Measurements from ENCODE around the gene GPR63. TPM values are rescaled to one million over a fixed set of nuclear protein-coding genes. Genes with fewer than 3 reads are reported as not detected.

GPR63 gene, protein sequence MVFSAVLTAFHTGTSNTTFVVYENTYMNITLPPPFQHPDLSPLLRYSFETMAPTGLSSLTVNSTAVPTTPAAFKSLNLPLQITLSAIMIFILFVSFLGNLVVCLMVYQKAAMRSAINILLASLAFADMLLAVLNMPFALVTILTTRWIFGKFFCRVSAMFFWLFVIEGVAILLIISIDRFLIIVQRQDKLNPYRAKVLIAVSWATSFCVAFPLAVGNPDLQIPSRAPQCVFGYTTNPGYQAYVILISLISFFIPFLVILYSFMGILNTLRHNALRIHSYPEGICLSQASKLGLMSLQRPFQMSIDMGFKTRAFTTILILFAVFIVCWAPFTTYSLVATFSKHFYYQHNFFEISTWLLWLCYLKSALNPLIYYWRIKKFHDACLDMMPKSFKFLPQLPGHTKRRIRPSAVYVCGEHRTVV
- total RNA-seq: 3.2 TPM

DNA sequence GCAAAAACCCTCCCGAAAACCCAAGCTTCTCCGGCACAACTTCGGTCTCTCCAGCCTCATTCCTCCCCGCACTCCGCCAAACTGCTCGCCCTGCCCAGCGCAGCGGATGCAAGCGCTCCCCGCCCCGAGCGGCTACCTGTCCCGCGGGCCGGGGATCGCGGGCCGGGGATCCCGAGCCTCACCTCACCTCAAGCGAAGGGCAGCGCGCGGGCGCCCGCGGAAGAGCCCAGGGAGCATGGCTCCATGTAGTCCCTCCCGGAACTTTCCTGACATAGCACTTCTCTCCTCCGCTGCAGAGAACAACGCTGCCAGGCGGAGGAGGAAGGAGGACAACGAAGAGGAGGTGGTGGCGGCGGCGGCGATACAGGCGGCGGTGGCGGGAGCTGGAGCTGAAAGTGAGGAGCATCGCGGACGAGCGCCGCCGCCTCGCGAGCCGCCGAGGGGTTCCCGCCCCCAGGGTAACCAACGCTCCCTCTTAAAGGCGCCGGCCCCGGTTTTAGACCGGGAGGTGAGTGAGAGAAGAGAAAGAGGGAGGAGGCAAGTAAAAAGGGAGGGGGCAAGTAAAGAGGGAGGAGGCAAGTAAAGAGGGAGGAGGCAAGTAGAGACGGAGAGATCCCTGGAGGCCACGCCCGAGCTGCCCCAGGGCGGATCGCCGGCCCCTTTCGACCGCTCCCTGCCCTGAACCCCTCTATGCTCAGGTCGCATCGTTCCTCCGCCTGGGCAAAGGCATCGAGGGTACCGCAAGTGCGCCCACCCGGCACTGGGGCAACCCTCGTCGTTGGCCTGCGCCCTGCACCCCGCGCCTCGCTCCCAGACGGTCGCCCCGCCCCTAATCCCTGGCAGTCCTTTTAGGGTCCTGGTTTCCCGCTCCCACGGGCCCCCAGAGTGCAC is at the start of gene GPR63:
Gene GPR63 (minus strand): TSS at position 397 of the 891 bp plus-strand sequence. CDS start 37,746 bp downstream, outside the sequence.

Other genes starting within 250 kb of the GPR63 start
- gene NDUFAF4, start 60.4 kb upstream of the GPR63 start, total RNA-seq: 14.9 TPM
- gene KLHL32, start 87.3 kb upstream of the GPR63 start, total RNA-seq: 3.6 TPM

Measured in metanephros (tissue), 1 donor.